NCI-H2171 (cell line): Measurements from ENCODE around the gene FKBP15.
A peak's percentile ranks its signal among the peaks of the same experiment; 100 is the strongest.
"Not testable (repeated sequence)": the region's sequence is repeated elsewhere in the genome, so short reads cannot be mapped to it uniquely, and the experiment has no call there.

ENCODE experiments used
- DNase-seq: peaks from one replicate; lab custom pipeline; 2025; lab: John Stamatoyannopoulos, UW

FKBP15 gene, protein sequence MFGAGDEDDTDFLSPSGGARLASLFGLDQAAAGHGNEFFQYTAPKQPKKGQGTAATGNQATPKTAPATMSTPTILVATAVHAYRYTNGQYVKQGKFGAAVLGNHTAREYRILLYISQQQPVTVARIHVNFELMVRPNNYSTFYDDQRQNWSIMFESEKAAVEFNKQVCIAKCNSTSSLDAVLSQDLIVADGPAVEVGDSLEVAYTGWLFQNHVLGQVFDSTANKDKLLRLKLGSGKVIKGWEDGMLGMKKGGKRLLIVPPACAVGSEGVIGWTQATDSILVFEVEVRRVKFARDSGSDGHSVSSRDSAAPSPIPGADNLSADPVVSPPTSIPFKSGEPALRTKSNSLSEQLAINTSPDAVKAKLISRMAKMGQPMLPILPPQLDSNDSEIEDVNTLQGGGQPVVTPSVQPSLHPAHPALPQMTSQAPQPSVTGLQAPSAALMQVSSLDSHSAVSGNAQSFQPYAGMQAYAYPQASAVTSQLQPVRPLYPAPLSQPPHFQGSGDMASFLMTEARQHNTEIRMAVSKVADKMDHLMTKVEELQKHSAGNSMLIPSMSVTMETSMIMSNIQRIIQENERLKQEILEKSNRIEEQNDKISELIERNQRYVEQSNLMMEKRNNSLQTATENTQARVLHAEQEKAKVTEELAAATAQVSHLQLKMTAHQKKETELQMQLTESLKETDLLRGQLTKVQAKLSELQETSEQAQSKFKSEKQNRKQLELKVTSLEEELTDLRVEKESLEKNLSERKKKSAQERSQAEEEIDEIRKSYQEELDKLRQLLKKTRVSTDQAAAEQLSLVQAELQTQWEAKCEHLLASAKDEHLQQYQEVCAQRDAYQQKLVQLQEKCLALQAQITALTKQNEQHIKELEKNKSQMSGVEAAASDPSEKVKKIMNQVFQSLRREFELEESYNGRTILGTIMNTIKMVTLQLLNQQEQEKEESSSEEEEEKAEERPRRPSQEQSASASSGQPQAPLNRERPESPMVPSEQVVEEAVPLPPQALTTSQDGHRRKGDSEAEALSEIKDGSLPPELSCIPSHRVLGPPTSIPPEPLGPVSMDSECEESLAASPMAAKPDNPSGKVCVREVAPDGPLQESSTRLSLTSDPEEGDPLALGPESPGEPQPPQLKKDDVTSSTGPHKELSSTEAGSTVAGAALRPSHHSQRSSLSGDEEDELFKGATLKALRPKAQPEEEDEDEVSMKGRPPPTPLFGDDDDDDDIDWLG

DNA sequence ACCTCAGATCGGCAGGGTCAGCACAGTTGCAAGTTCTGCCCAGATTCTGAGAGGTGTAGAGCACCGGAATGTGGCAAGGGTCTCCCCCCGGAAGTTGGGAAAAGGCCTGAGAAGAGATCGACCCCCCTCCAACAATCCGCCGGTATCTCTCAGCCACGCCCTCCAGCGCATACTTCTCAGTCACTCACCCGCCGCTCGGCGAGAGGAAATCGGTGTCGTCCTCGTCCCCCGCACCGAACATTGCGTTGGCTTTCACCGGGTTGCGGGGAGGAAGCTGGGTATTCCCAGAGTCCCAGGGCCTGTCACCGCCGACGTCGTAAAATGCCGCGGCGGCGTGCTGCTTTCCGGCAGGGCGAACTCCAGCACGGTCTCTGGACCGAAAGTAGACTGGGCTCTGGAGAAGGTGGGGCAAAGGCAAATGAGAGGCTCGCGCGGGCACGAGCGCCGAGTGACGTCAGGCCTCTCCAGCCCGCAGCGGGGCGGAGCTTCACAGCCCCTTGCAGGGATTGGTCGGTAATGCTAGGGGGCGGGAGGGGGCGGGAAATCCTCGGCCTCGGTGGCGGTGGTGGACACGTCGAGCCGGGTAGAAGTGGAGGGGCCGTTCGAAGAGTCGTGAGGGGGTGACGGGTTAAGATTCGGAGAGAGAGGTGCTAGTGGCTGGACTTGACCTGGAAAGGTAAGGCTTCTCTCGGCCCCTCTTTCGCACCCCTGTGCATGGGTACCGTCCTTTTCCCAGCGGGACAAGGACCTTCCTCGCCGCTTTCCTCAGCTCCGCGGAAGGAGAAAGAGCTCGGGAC lies at the start of gene FKBP15, which contains the start of gene SLC31A1:
TSS of gene FKBP15 (minus strand) at position 275 of the 797 bp plus-strand sequence. CDS start at position 241, 34 bp downstream.
TSS of gene SLC31A1 (plus strand) at position 542 of the 797 bp plus-strand sequence. CDS start 34,605 bp downstream, outside the sequence.
- peak; percentile 96 for DNase-seq

DNA sequence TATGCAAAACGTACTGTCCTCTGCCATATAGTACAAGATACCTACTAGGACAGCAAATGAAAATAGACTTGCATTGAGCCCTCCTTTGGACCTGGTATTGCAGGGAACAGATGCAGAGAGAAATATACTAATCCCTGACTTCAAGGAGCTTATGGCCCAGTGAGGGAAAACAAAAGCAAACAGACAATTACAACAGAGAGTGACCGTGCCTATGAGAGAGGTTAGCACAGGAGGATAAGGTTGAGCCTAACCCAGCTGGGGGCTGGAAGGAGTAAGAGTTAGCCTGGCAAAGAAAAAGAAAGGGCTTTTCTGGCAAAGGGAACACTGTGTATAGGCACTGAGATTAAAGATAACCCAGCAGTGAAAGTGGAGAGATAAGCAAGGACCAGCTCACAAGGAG lies 48.8 kb upstream of the FKBP15 start:
- DNase-seq, result no peak

DNA sequence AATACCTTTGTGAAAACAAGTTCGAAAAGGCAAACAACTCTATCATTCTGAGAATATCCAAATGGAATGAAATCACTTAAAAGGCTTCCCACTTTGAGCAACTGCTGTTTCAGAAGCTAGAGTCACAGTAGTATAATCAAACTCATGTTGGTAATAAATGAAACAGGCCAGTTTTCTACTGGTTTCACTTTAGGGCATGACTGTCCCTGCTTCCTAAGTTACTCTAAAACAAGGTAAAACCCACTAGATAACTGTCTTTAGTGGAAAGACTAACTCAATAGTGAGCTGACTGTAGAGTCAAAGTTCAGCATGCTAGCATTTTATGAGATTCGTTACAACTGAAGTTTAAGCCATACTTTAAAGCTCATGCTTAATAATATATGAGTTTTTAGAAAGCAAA lies 48.3 kb upstream of the FKBP15 start:
- no peak for DNase-seq

DNA sequence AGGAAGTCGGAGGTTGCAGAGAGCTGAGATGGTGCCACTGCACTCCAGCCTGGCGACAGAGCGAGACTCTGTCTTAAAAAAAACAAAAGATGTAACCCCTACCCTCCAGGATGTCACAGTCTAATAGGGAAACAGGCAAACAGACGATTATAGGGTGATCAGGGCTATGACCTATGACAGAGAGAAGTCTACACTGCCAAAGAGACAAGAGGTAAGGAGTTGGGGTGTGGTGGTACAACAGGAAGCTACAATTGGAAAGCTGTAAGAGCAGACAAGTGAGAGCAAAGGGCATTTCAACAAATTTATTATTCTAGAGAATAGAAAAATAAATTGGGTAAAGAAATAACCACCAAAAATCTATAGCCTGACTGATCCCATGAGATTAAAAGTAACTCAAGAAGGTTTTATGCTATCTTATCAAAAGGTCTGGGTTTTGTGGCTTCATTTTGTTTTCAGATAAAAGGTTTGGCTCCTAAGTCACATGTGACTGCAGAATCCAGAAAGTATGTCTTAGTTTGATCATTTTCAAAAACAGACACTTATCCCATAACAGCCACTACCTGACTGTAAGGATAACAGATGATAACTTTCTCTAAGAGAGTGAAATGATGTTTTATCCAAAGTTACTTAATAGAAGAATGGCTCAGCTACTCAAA lies 47.0 kb upstream of the FKBP15 start:
- no peak for DNase-seq

DNA sequence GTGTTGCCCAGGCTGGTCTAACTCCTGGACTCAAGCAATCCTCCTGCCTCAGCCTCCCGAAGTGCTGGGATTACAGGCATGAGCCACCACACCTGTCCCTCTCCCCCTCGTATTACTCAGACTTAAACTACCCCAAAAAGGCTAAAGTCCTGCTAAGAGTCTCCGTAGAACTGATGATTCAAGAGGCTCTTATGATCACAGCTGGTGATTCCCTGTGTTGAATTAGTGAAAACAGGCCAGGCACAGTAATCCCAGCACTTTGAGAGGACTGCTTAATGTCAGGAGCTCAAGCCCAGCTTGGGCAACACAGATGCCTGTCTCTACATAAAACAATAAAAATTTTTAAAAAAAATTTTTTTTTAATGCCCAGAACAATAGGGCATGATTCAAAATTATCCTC lies 45.1 kb upstream of the FKBP15 start:
- DNase-seq, result no peak

DNA sequence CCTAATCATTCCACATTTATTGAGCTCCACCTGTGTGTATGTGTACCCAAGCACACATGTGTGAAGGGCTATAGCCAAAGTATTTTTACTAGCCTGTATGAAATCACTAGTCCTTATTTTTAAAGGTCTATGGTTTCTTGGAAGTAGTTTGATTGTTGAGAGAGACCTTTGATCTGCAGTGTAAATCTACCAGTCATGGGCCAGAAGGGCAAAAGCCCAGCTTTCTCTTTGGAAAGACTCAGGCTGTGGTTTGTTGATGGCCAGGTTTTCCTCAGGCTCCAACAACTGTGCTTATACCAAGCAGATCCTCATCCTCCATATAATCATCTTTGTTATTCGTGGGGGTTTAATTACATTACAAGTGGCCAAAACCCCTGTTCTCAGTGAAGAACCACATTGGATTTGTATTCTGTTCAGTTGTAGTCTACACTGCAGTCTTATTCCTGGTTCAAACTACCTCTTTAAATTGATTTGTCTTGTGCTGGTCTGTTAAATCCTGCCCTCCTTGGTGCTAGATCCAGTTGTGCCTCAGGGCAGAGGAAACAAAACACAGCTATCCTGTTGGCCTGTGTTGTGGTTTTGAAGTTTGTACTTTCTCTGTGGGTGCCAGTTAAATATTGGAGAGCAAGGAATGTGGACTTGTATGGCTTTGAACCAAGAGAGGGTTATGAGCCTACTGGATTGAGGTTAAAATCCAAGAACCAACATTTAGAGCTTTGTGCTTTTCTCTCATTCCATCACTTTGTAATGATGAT lies 41.0 kb upstream of the FKBP15 start:
- no peak for DNase-seq

DNA sequence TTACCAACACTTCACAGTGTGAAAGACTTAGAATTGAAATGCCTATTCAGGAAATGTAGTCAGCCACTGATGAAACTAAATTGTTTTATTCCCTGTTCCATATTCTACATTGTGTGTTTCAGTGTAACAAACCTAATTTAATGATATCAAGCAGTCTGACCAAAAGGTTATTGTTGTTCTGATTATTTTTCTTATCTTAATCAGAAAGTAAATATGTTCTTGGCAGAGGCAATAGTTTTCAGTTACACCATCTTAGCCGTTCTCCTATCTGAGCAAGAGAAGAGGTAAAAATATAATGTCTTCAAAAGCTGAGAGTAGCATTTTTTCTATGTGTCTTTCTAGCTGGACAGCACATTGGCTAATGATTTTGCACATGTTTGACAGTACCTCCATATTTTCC lies 37.2 kb upstream of the FKBP15 start:
- no peak for DNase-seq

DNA sequence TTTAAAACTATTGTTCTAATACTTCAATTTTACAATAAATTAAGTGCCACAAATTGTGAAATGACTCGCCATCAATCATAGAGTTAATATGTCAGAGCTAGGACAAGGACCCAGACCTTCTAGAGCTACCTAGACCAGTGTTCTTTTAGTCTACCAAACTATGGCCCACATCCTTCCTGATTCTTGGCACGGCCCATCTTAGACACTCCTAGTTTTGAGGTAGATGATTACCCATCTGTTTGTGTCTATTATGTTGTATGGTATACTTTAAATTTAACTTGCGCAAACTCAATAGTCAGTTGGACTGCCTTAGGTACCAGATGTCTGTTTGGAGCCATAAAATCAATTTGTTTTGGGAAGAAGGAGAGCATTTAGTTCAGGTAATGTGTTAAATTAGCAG lies 36.8 kb upstream of the FKBP15 start:
- no peak for DNase-seq

DNA sequence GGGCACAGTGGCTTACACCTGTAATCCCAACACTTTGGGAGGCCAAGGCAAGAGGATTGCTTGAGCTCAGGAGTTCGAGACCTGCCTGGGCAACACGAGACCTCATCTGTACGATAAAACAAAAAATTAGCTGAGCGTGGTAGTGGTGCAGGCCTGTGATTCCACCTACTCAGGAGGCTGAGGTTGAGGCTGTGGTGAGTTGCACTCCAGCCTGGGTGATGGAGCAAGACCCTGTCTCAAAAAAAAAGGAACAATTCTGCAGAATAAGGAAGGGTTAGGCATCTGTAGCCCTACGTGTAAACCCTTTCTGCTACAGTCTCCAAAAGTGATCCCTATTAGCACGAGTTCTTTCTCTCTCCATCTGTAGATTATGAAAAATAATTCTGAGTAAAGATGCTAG lies 34.4 kb upstream of the FKBP15 start:
- DNase-seq, result no peak

DNA sequence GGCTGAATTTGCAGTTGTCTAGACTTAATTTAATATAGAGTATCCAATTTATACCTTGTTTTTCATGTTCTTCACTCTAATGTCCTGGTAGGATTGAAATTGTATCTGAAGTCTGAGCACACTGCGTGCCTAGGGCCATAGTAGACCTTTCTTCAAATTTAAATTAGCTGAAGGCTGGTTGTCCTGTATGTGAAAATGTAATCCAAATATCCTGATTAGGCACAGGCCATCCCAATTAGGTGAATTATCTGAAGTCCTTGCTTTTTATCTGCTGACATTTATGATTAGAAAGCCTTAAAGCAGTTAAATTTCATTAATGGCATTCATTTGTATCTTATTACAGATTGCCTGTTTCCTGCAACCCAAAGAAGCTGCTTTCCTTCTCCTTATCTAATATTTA lies 33.9 kb upstream of the FKBP15 start:
- no peak for DNase-seq

DNA sequence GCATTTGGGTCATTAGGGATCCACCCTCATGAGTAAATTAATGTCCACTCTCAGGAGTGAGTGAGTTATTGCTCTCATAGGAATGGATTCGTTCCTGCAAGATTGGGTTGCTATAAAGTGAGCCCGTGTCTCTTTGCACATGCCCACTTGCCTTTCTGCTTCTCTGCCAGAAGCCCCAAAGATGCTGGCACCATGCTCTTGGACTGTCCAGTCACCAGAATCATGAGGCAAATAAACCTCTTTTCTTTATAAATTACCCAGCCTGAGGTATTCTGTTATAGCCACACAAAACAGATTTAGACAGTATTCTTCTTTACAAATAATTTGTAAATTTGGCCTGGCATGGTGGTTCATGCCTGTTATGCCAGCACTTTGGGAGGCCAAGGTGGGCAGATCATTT lies 29.7 kb upstream of the FKBP15 start:
- DNase-seq, result no peak

DNA sequence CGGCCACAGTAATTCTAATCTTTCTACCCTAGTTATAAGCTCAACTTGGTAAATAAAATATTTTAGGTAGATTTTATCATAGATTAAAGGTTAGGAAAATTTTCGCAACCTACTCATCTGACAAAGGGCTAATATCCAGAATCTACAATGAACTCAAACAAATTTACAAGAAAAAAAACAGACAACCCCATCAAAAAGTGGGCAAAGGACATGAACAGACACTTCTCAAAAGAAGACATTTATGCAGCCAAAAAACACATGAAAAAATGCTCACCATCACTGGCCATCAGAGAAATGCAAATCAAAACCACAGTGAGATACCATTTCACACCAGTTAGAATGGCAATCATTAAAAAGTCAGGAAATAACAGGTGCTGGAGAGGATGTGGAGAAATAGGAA lies 28.6 kb upstream of the FKBP15 start:
- DNase-seq, result not testable (repeated sequence)

DNA sequence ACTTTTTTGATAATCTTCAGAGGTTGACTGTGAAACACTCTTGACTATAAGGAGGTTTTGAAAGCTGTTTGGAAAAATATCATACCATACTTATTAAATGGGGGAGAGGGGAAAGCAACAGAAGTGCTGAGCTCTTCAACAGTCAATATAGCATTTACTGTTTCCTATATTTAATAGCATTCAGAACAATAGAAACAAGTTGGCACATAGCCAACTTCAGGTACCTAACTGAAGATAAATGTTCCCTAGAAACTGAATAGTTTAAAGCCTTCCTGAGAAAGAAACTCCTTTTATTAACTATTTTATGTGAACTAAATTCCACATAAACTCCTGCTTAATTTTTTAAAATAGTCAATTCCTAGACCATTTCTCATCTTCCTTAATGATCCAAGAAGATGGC lies 26.6 kb upstream of the FKBP15 start:
- no peak for DNase-seq

DNA sequence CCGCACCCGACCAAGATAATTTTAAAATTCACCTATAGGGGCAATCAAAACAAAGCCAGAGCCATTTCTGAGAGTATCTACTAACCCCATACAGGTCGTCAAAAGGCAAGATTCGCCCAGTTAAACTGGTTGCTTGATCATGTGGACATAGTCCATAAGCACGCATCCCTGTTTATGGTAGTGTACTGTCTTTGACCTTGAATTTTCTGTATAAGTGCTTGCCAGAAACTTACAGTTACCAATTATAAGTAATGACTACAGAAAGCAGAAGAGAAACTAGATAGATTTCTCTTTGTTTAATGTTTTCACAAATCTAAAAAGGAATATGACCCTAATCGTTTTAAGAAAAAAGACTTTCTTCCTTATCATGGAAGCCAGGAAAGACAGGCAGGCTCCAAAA lies 25.9 kb upstream of the FKBP15 start:
- no peak for DNase-seq

DNA sequence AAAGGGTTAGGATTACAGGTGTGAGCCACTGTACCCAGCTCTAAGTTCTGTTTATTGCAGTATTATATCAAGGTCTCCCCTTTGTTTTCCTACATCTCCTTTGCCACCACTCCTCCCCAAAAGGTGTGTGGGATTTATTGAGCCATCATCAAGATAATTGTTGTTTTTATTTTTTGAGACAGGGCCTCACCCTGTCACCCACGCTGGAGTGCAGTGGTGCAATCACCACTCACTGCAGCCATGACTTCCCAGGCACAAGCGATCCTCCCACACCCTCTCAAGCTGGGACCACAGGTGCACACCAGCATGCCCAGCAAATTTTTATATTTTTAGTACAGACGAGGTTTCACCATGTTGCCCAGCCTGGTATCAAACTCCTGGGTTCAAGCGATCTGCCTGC lies 24.8 kb upstream of the FKBP15 start:
- no peak for DNase-seq

DNA sequence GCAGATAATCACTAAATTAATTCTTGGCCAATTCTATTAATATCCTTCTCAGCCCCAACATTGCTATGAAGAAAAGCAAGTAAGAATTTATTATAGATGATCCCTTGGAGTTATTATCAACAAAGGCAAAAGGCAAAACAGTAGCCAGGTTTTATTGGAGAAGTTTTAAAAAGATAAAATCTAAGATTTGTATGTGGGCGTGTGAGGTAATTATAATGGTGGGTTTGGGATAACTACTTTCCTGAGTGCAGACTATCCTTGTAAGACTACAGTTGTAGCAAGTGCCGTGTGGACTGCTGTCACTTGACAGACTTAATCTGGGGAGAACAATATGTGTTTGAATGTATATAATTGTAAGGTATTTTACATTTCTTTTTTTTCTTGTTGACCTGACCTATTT lies 23.5 kb upstream of the FKBP15 start:
- DNase-seq, result no peak

DNA sequence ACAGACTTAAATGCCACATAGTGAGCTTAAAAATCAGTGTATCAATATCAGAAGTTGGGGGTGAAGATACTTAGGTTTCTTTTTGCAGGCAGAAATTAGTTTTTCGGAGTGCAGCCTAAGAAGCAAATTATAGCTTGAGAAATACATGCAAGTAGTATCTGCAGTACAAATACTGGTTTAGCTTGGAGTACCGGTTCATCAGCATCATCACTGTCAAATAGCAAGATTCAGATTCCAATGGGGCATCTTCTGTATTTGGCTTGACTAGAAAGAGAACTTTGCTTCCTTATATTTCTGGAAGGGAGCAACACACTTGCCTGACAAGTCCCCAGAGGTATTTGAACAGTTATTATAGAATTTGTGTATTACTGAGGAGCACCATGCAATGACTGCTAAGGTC lies 20.1 kb upstream of the FKBP15 start:
- DNase-seq, result no peak

DNA sequence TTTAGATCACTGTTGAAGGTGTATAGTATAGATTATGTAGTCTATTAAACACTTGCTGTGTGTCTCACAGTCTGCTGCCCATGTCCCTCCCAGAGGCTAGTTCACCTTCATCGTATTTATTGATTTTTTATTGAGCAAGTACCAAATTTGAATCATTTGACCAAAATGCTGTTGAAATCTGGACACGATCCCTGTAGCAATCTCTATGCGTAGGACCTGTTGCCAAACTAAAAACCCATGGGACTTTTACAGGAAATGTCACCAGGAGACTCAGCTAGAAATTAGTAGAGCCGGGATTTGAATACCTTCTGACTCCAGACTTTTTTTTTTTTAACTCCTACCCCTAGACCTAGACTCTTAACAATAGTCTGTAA lies 17.8 kb upstream of the FKBP15 start:
- DNase-seq, result no peak

DNA sequence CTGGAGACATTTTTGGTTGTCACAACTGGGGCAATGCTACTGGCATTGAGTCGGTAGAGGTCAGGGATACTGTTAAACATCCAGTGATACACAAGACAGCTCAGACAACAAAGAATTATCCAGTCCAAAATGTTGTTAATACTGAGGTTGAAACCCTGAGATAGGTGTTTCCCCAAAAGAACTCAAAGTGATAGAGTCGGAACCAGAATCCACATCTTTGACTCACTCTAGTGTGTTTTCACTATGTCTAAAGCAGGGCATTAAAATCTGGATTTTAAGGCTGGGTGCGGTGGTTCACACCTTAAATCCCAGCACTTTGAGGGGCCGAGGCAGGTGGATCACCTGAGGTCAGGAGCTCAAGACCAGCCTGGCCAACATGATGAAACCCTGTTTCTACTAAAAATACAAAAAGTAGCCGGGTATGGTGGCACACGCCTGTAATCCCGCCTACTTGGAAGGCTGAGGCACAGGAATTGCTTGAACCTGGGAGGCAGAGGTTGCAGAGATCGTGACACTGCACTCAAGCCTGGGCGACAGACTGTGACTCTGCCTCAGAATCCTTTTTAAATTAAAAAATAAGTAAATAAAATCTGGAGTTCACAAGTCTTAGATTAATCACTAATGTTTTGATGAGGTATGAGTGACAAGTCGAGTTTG lies 17.3 kb upstream of the FKBP15 start:
- DNase-seq, result no peak

DNA sequence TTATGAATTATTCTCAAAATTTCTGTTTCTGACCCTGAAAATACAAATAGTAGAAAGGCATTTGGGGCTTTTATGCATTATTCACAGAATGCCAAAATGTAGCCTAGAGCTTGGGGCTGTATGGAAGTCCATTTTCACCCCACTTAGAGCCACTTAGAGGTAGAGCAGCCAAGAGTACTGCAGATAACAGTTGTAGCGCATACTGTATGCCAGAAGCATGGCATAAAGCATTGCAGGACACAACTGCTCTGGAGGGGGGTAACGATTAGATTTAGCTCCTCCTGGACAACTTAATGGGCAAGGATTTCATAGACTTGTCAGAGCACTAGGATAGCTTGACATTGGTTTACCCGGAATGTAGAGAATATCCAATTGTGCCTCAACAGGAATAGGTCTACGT lies 15.9 kb upstream of the FKBP15 start:
- no peak for DNase-seq
